ENCODE measurements around the gene IQCN.

IQCN gene

GRCh38 chr19:18321734-18322102, 47.5 kb upstream of the IQCN start:
- Histone ChIP-seq H3K4me2 (ENCODE audit: insufficient read depth, low read length, poor library complexity, severe bottlenecking) (peak overlapping the region; percentile 62), H3K23ac (ENCODE audit: low read depth, low read length, poor library complexity) (no peak overlapping the region), H3K14ac (ENCODE audit: low read length) (no peak overlapping the region), H4K91ac (ENCODE audit: low read depth, low read length, poor library complexity) (no peak overlapping the region), H2BK12ac (ENCODE audit: low read length) (no peak overlapping the region), H3K4me3 (ENCODE audit: low read length in 2 of 2) (peak overlapping the region in 1 of 2 donors; percentile 93), H3K4me1 (ENCODE audit: control insufficient read depth in 2 of 2, insufficient read depth in 1 of 2, low read depth in 1 of 2, low read length in 2 of 2) (peaks cover 8 to 9% of the 10 kb centered on the region in 2 donors), H3K27me3 (ENCODE audit: control insufficient read depth in 3 of 3, insufficient read depth in 3 of 3, low read depth in 1 of 3, low read length in 3 of 3) (no peaks in the 10 kb centered on the region), H3K18ac (ENCODE audit: low read length) (no peak overlapping the region), H3K27ac (replicated peaks; ENCODE audit: low read length) (no peak overlapping the region), H2BK120ac (ENCODE audit: low read depth, low read length) (no peak overlapping the region), H3K9ac (ENCODE audit: low read depth, low read length, poor library complexity) (no peak overlapping the region), H2AK5ac (ENCODE audit: low read depth, low read length) (no peak overlapping the region), H3K79me1 (ENCODE audit: low read depth, low read length) (peaks cover 20% of the 10 kb centered on the region), H2AFZ (ENCODE audit: low read length) (peak overlapping the region; percentile 81), H3K4ac (ENCODE audit: low read length) (no peak overlapping the region), H3K9me3 (replicated peaks in 1 of 2; ENCODE audit: control insufficient read depth in 2 of 2, insufficient read depth in 1 of 2, low read depth in 1 of 2, low read length in 2 of 2) (no peaks in the 10 kb centered on the region), H3K36me3 (replicated peaks in 1 of 2; ENCODE audit: control insufficient read depth in 2 of 2, insufficient read depth in 2 of 2, low read length in 2 of 2) (peaks cover 9 to 34% of the 10 kb centered on the region in 2 donors), H2BK15ac (ENCODE audit: low read length) (no peak overlapping the region), H2BK5ac (ENCODE audit: low read length) (no peak overlapping the region), H4K8ac (ENCODE audit: low read depth, low read length) (no peak overlapping the region)
- no peak for DNase-seq (ENCODE audit: low spot score)
- no CpG with 5 or more reads among the region's 9 CpGs for WGBS, 2 donors (ENCODE audit: extremely low coverage in 2 of 2, insufficient read length in 2 of 2, insufficient replicate concordance in 1 of 2)

DNA sequence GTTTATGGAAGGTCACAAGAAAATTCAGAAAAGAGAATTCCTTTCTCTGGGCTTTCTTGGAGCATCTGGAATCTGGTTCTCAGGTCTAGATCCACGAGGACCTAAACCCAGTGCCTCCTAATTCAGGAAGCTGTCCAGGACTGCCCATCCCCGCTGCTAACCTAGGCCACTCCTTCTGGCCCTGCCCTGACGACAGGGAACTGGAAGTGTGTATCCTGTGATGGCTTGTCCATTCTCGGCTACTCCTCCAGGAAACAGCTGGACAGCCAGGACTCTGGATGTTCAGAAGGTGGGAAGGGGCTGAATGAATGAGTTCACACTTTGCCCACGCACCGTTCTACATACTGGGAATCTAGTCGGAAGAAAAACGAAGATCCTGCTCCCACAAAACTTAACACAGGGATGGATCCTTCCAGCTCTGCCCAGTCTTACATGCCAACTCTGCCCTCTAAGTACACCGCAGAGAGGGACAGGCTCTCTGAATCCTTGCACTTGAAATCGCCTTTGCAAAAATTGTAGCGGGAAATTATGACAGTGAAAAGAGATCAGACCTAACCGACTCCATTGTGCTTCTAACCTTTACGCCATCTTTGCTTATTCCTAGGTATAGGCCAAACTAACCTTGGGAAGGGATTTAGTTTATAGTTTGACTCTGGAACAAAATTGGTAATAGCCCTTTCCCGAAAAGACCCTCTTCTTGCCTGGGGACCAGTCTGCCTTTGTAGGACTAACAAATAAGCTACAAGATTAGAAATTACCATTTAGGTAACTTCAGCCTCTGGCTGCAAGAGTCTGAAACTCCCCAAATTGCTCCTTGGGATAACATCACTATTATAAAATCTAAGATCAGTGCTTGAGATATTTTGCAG, 46.8 kb upstream of the IQCN start:
- Histone ChIP-seq H4K8ac (ENCODE audit: low read depth, low read length) (no peak overlapping the region), H3K27ac (replicated peaks; ENCODE audit: low read length) (no peak overlapping the region), H3K18ac (ENCODE audit: low read length) (no peak overlapping the region), H2AK5ac (ENCODE audit: low read depth, low read length) (no peak overlapping the region), H3K27me3 (ENCODE audit: control insufficient read depth in 3 of 3, insufficient read depth in 3 of 3, low read depth in 1 of 3, low read length in 3 of 3) (no peaks in the 10 kb centered on the region), H2BK5ac (ENCODE audit: low read length) (no peak overlapping the region), H2BK120ac (ENCODE audit: low read depth, low read length) (no peak overlapping the region), H3K79me1 (ENCODE audit: low read depth, low read length) (peaks cover 20% of the 10 kb centered on the region), H3K36me3 (replicated peaks in 1 of 2; ENCODE audit: control insufficient read depth in 2 of 2, insufficient read depth in 2 of 2, low read length in 2 of 2) (peaks cover 9 to 40% of the 10 kb centered on the region in 2 donors), H2AFZ (ENCODE audit: low read length) (no peak overlapping the region), H3K4me3 (ENCODE audit: low read length in 2 of 2) (peak overlapping the region in 1 of 2 donors; percentile 93), H3K14ac (ENCODE audit: low read length) (no peak overlapping the region), H2BK15ac (ENCODE audit: low read length) (no peak overlapping the region), H3K4me2 (ENCODE audit: insufficient read depth, low read length, poor library complexity, severe bottlenecking) (no peak overlapping the region), H3K4ac (ENCODE audit: low read length) (no peak overlapping the region), H4K91ac (ENCODE audit: low read depth, low read length, poor library complexity) (no peak overlapping the region), H2BK12ac (ENCODE audit: low read length) (no peak overlapping the region), H3K9ac (ENCODE audit: low read depth, low read length, poor library complexity) (no peak overlapping the region), H3K23ac (ENCODE audit: low read depth, low read length, poor library complexity) (no peak overlapping the region), H3K9me3 (replicated peaks in 1 of 2; ENCODE audit: control insufficient read depth in 2 of 2, insufficient read depth in 1 of 2, low read depth in 1 of 2, low read length in 2 of 2) (no peaks in the 10 kb centered on the region), H3K4me1 (ENCODE audit: control insufficient read depth in 2 of 2, insufficient read depth in 1 of 2, low read depth in 1 of 2, low read length in 2 of 2) (peaks cover 8 to 9% of the 10 kb centered on the region in 2 donors)
- no peak for DNase-seq (ENCODE audit: low spot score)
- WGBS, 2 donors (ENCODE audit: extremely low coverage in 2 of 2, insufficient read length in 2 of 2, insufficient replicate concordance in 1 of 2): no CpG with 5 or more reads among the region's 14 CpGs

DNA sequence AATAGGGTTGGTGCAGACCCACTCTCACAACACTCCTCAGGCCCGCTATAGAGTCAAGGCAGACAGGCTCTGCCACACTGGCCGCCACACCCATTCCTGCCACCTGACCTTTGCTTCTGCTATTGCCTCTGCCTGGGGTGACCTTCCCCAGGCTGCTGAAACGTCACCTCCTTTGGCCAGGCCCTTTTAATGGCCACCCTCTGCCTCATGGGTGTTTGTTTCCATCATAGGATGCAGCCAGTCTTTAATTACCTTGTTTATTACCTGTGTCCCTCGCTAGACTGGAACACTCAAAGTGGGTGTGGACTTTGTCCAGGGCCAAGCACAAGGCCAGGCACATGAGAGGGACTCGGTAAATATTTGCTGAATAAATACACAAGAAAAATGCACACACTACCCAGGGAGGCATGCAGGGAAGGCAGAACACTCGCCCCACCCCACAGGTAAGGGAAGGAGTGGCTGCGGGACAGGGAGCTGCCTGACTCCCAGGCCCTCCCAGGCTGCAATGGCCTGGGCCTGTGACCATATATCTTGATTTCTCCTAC, 45.4 kb upstream of the IQCN start:
- H3K36me3 ChIP-seq (replicated peaks in 1 of 2; ENCODE audit: control insufficient read depth in 2 of 2, insufficient read depth in 2 of 2, low read length in 2 of 2): peaks cover 10 to 53% of the 10 kb centered on the region in 2 donors
- H3K4me3 ChIP-seq (ENCODE audit: low read length in 2 of 2): no peak overlapping the region
- no CpG with 5 or more reads among the region's 7 CpGs for WGBS, 2 donors (ENCODE audit: extremely low coverage in 2 of 2, insufficient read length in 2 of 2, insufficient replicate concordance in 1 of 2)
- no peak overlapping the region for H3K4ac ChIP-seq (ENCODE audit: low read length)
- no peak overlapping the region for H2BK5ac ChIP-seq (ENCODE audit: low read length)
- no peak overlapping the region for H2BK15ac ChIP-seq (ENCODE audit: low read length)
- H2BK120ac ChIP-seq (ENCODE audit: low read depth, low read length): no peak overlapping the region
- H3K4me2 ChIP-seq (ENCODE audit: insufficient read depth, low read length, poor library complexity, severe bottlenecking): no peak overlapping the region
- no peak for DNase-seq (ENCODE audit: low spot score)
- H3K18ac ChIP-seq (ENCODE audit: low read length): no peak overlapping the region
- H2AK5ac ChIP-seq (ENCODE audit: low read depth, low read length): no peak overlapping the region
- H4K8ac ChIP-seq (ENCODE audit: low read depth, low read length): no peak overlapping the region
- no peaks in the 10 kb centered on the region for H3K9me3 ChIP-seq (replicated peaks in 1 of 2; ENCODE audit: control insufficient read depth in 2 of 2, insufficient read depth in 1 of 2, low read depth in 1 of 2, low read length in 2 of 2)
- H4K91ac ChIP-seq (ENCODE audit: low read depth, low read length, poor library complexity): no peak overlapping the region
- H2BK12ac ChIP-seq (ENCODE audit: low read length): no peak overlapping the region
- no peaks in the 10 kb centered on the region for H3K27me3 ChIP-seq (ENCODE audit: control insufficient read depth in 3 of 3, insufficient read depth in 3 of 3, low read depth in 1 of 3, low read length in 3 of 3)
- H2AFZ ChIP-seq (ENCODE audit: low read length): no peak overlapping the region
- H3K27ac ChIP-seq (replicated peaks; ENCODE audit: low read length): no peak overlapping the region
- H3K79me1 ChIP-seq (ENCODE audit: low read depth, low read length): peaks cover 23% of the 10 kb centered on the region
- H3K4me1 ChIP-seq (ENCODE audit: control insufficient read depth in 2 of 2, insufficient read depth in 1 of 2, low read depth in 1 of 2, low read length in 2 of 2): peaks cover 8 to 9% of the 10 kb centered on the region in 2 donors
- no peak overlapping the region for H3K14ac ChIP-seq (ENCODE audit: low read length)
- no peak overlapping the region for H3K23ac ChIP-seq (ENCODE audit: low read depth, low read length, poor library complexity)
- H3K9ac ChIP-seq (ENCODE audit: low read depth, low read length, poor library complexity): peak overlapping the region; percentile 45

Measured in neuronal stem cell (in vitro differentiated cells).